LNCAP (cell line): ENCODE data around the gene TMEM237.

Source experiments
- TF ChIP-seq, protein P1 (sequence below): fragments of 450-650 bp; IDR thresholded peaks from 2 replicates; pipeline ENCODE4 v1.5.1; 2017; ENCODE audit warnings: mild to moderate bottlenecking

Gene TMEM237

DNA sequence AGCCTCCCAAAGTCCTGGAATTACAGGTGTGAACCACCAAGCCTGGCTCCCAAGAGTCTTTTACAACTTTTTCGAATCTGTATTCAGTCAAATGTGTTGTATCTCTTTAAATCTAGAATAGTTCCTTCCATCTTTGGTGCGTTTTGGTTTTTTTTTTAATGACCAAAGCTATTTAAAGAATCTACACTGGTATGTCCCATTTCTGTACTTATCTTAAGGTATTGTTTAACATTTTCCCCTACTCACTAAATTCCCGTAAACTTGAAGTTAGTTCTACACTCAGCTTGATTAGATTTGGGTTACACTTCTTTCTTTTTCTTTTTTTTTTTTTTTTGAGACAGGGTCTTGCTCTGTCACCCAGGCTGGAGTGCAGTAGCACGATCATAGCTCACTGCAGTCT, 63.8 kb downstream of the TMEM237 start:
- TF ChIP-seq, protein P1, sequence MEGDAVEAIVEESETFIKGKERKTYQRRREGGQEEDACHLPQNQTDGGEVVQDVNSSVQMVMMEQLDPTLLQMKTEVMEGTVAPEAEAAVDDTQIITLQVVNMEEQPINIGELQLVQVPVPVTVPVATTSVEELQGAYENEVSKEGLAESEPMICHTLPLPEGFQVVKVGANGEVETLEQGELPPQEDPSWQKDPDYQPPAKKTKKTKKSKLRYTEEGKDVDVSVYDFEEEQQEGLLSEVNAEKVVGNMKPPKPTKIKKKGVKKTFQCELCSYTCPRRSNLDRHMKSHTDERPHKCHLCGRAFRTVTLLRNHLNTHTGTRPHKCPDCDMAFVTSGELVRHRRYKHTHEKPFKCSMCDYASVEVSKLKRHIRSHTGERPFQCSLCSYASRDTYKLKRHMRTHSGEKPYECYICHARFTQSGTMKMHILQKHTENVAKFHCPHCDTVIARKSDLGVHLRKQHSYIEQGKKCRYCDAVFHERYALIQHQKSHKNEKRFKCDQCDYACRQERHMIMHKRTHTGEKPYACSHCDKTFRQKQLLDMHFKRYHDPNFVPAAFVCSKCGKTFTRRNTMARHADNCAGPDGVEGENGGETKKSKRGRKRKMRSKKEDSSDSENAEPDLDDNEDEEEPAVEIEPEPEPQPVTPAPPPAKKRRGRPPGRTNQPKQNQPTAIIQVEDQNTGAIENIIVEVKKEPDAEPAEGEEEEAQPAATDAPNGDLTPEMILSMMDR: no peak

GRCh38 chr2:201575971-201576370, 67.3 kb downstream of the TMEM237 start:
- TF ChIP-seq, protein P1: no peak

DNA sequence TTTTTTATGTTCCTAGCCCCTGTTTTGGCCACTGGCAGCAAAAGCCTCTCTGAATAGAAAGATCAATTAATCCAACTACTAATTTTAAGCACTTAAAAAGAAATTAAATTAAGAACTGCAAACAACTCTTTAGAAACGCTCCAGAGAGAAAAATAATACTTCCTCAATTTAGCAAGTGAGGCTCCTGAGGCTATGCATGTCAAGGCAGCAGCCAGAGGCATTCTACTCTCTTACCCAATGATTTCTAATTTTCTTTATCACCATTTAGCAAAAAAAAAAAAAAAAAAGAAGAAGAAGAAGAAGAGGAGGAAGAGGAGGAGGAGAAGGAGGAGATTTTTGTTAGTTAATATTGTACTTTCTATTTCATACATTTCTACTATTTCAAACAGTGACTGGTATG, 68.5 kb downstream of the TMEM237 start:
- TF ChIP-seq, protein P1: no peak

GRCh38 chr2:201572846-201573508, 70.3 kb downstream of the TMEM237 start:
- TF ChIP-seq, protein P1: no peak
